WI38 (cell line): ENCODE results near the gene STARD3.

ENCODE experiments used
- H3K4me3 ChIP-seq: 2 replicates; pipeline ENCODE4 v1.5.1; 2011; ENCODE audit warnings: low read depth, mild to moderate bottlenecking, control low read depth, low read length
- CTCF ChIP-seq: IDR thresholded peaks from 2 replicates; pipeline ENCODE4 v1.5.1; 2012; ENCODE audit warnings: low read depth, mild to moderate bottlenecking, control low read depth, low read length

The STARD3 gene

GRCh38 chr17:39660011-39660360, 23.0 kb downstream of the STARD3 start:
- TF ChIP-seq CTCF: no peak
- H3K4me3 ChIP-seq: no peak overlapping the region

GRCh38 chr17:39660397-39661385, 23.7 kb downstream of the STARD3 start:
- TF ChIP-seq CTCF: no peak
- no peak overlapping the region for H3K4me3 ChIP-seq

- no peak overlapping the region for H3K4me3 ChIP-seq
- TF ChIP-seq CTCF: no peak
Observed at GRCh38 chr17:39661744-39662541, 25.0 kb downstream of the STARD3 start.

DNA sequence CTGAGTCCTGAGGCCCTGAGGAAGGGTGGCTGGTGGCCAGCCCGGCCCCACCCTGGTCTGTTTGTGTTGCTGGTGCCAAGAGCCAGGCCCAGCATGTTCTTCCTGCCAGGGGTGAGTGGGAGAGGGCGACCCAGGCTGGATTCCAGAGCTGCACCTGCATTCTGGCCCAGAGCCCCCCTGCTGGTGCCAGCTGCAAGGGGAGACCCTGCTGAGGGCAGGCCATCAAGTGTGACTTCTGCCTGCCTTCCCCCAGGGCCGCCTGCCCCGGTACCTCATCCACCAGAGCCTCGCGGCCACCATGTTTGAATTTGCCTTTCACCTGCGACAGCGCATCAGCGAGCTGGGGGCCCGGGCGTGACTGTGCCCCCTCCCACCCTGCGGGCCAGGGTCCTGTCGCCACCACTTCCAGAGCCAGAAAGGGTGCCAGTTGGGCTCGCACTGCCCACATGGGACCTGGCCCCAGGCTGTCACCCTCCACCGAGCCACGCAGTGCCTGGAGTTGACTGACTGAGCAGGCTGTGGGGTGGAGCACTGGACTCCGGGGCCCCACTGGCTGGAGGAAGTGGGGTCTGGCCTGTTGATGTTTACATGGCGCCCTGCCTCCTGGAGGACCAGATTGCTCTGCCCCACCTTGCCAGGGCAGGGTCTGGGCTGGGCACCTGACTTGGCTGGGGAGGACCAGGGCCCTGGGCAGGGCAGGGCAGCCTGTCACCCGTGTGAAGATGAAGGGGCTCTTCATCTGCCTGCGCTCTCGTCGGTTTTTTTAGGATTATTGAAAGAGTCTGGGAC, 25.8 kb downstream of the STARD3 start:
- TF ChIP-seq CTCF: no peak
- no peak overlapping the region for H3K4me3 ChIP-seq

- TF ChIP-seq CTCF: no peak
- H3K4me3 ChIP-seq: no peak overlapping the region
Observed at GRCh38 chr17:39663340-39663687, 26.4 kb downstream of the STARD3 start.

DNA sequence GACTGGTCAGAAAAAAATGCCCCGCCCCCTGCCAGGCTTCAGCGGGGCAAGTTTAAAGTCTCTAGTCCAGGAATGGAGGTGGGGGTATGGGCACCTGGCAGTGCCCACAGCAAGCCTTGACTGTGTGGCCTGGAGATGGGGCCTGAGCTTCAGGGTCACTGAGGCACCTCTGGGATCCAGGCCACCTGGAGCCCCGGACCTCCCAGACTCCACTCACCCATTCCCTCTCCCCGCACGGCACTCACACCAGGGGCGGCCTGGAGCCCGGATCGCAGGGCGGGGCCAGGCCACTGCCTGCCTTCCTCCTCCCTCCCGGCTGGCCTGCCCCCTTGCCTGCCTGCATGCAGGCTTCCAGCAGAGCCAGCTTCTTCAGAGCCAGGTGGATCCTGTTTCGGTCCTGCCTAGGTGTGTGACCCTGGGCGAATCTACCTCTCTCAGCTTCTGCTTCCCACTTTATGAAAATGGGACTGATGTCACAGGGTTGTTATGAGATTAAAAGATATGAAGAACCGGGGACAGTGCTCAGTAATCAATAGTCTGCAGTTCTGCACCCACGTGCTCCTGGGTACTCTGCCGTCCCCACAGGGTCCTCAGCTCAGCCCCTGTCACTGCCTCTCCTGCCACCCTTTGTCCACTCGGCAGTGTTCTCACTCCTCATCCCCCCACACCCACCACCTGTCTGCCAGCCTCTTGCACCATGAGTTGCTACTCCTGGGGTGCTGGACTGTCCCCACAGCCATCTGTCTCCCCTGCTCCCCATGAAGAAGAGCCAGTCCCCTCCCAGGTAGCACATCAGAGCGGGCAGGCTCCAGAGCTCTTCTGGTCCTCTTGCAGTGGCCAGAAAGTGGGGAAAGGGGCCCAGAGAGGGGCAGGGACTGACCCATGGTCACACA, 27.0 kb downstream of the STARD3 start:
- H3K4me3 ChIP-seq: no peak overlapping the region
- no peak for TF ChIP-seq CTCF
